K562 (cell line): ENCODE measurements around the gene TPO. TPM values are rescaled to one million over a fixed set of nuclear protein-coding genes. Genes with fewer than 3 reads are reported as not detected.

Experiments used
- ATF3 ChIP-seq, 2 experiments: fragments of 450-650 bp in 1 of 2; sonication (generic) in 1 of 2; formaldehyde crosslinking in 1 of 2; IDR thresholded peaks in 1 of 2; conservative IDR thresholded peaks in 1 of 2; 2 replicates each; pipeline versions ENCODE4 v1.6.1 to v1.8.1; 2016 to 2023; ENCODE audit warnings: mild to moderate bottlenecking in 2 of 2, moderate library complexity in 2 of 2, inconsistent platforms in 1 of 2, missing genetic modification reagents in 1 of 2
- MLLT1 ChIP-seq, 2 experiments: fragments of 450-650 bp; IDR thresholded peaks; 2 replicates each; pipeline ENCODE4 v1.6.1; 2016
- POLR2G ChIP-seq: fragments of 200-400 bp; formaldehyde crosslinking; IDR thresholded peaks from 2 replicates; pipeline ENCODE4 v1.6.1; 2017; ENCODE audit warnings: low read depth, mild to moderate bottlenecking, antibody characterized with exemption, low read length, moderate library complexity
- RREB1 ChIP-seq: fragments of 250-450 bp; sonication (Bioruptor Pico); IDR thresholded peaks from 2 replicates; pipeline ENCODE4 v1.4.0; 2020
- TCF7 ChIP-seq: sonication (generic); IDR thresholded peaks from 2 replicates; pipeline ENCODE4 v1.6.1; 2016; ENCODE audit warnings: antibody characterized with exemption, borderline replicate concordance
- ZNF212 ChIP-seq: fragments of 450-650 bp; formaldehyde crosslinking; IDR thresholded peaks from 2 replicates; pipeline ENCODE4 v1.4.0; 2020; ENCODE audit warnings: mild to moderate bottlenecking
- polyA plus RNA-seq, 8 experiments: library from polyadenylated mRNA; depleted of rRNA in 4 of 8; stranded (reverse) in 5 of 8; unstranded in 3 of 8; fragments of >200 nt; fragmentation: Nextera tagmentation in 2 of 8; fragmentation: Illumina TruSeq in 1 of 8; extraction: Ambion mirVana in 2 of 8; extraction: Trizol in 1 of 8; gene quantifications; 2 replicates each; pipeline versions ENCODE4 v1.2.1 to v1.2.3, GENCODE V29; 2011 to 2014; ENCODE audit warnings: inconsistent platforms in 1 of 8, missing spikeins in 1 of 8
- total RNA-seq, 7 experiments: library from RNA; depleted of rRNA in 6 of 7; stranded (reverse); fragments of >200 nt in 6 of 7; fragmentation: Illumina TruSeq in 2 of 7; extraction: Trizol in 2 of 7; gene quantifications; 2 replicates each; pipeline versions ENCODE4 v1.2.1 to v1.2.3, GENCODE V29; 2011 to 2021; ENCODE audit warnings: low replicate concordance in 1 of 7

The TPO gene
- total and polyA plus RNA-seq, 9 of the 15 experiments (the other 6 are each of a cell fraction or from before 2014, with no cell fraction given): not detected

GRCh38 chr2:1588051-1588977 is 175.1 kb downstream of the TPO start (continued):
- TF ChIP-seq RREB1 (CRISPR knock-in tag): no peak
- no peak for TF ChIP-seq MLLT1 (IDR thresholded peaks at IDR 0.05)
- no peak for TF ChIP-seq POLR2G
- no peak for TF ChIP-seq TCF7
- TF ChIP-seq ATF3 (IDR thresholded peaks at IDR 0.05): no peak
- no peak for TF ChIP-seq ATF3 (CRISPR knock-in tag; conservative IDR thresholded peaks at IDR 0.05)
- TF ChIP-seq ZNF212 (CRISPR knock-in tag): no peak
